Lower lobe of right lung (tissue), 2 donors: Measurements from ENCODE around the gene PARL. TPM values are rescaled to one million over a fixed set of nuclear protein-coding genes. Genes with fewer than 3 reads are reported as not detected.

Source experiments
- ATAC-seq, 2 donors: fragments of 200-7000 bp; cut with Tn5 transposase; one replicate each; pipeline ENCODE4 v1.9.1; 2020 to 2022; ENCODE audit warnings: mild to moderate bottlenecking in 2 of 2, moderate library complexity in 2 of 2
- DNase-seq: peaks from one replicate; pipeline ENCODE4 v3.0.0-alpha.2; 2020
- H3K27ac ChIP-seq: fragments of 200-600 bp; one replicate; pipeline ENCODE4 v1.8.0; 2022
- H3K27me3 ChIP-seq: fragments of 200-600 bp; one replicate; pipeline ENCODE4 v1.8.0; 2022; ENCODE audit warnings: low read depth
- H3K36me3 ChIP-seq: fragments of 200-600 bp; one replicate; pipeline ENCODE4 v1.8.0; 2022; ENCODE audit warnings: mild to moderate bottlenecking
- H3K4me1 ChIP-seq: fragments of 200-600 bp; one replicate; pipeline ENCODE4 v1.8.0; 2022
- H3K4me3 ChIP-seq: fragments of 200-600 bp; one replicate; pipeline ENCODE4 v1.8.0; 2022; ENCODE audit warnings: mild to moderate bottlenecking
- H3K9me3 ChIP-seq: fragments of 200-600 bp; one replicate; pipeline ENCODE4 v1.8.0; 2022
- CTCF ChIP-seq: fragments of 200-600 bp; IDR thresholded peaks from one replicate; pipeline ENCODE4 v1.8.0; 2022; ENCODE audit warnings: antibody characterized with exemption, mild to moderate bottlenecking
- intact Hi-C: fragments of 100-400 bp; cut with DNase I; formaldehyde crosslinking; loops from one replicate; pipeline ENCODE4 v1.11.0; 2022
- total RNA-seq: library from RNA; stranded (reverse); fragmentation: NEBNext Ultra II Directional; extraction: Animal tissue kit (Norgen Biotek cat#: 25700); gene quantifications from one replicate; pipeline ENCODE4 v1.2.1, GENCODE V29; 2021
- donor health status: DM: no; HTN: yes; CAD: no; lungs with severe emphysema.

The PARL gene
- total RNA-seq, 1 donor from 2014 or later, result 41.8 TPM

DNA sequence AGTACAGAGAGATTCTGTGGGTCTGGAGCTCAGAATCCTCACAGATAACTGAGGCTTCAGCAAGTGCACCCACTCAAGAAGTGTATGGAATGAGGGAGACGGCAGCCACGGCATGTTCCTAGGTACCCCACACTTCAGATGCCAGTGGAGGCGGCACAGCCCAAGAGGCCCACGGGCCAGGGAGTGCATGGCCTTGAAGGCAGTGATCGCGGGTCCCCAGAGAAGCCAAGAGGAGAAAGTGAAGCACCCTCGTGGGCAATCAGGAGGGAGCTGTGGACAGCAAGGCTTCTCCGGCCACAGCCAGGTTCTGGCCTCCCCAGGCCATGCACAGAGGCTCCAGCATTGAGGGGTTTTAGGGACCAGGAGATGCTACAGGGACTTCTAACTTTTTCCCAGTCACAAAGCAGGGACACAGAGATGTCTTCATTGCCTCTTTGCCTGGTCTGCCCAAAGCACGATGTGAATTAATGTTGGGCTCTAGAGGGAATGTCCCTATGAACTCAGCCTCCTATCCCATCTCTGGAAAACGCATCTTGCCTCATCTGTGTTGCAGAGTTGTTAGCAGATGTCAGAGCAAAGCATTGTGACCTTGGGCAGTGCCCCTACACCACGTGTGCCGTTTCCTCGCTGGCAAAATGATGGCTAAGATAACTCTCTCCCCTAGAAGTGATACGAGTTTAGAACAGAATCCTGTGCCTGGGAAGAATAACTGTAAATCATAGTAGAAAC is 56.7 kb downstream of the PARL start:
- no peak overlapping the region for H3K27ac ChIP-seq
- DNase-seq (no peak), ATAC-seq (no peak)
- peaks cover 52% of the 10 kb centered on the region for H3K36me3 ChIP-seq
- H3K9me3 ChIP-seq, result no peaks in the 10 kb centered on the region
- no peak overlapping the region for H3K4me3 ChIP-seq
- no peaks in the 10 kb centered on the region for H3K27me3 ChIP-seq
- peaks cover 20% of the 10 kb centered on the region for H3K4me1 ChIP-seq
- no peak for TF ChIP-seq CTCF
- intact Hi-C loops, result no loop called here

DNA sequence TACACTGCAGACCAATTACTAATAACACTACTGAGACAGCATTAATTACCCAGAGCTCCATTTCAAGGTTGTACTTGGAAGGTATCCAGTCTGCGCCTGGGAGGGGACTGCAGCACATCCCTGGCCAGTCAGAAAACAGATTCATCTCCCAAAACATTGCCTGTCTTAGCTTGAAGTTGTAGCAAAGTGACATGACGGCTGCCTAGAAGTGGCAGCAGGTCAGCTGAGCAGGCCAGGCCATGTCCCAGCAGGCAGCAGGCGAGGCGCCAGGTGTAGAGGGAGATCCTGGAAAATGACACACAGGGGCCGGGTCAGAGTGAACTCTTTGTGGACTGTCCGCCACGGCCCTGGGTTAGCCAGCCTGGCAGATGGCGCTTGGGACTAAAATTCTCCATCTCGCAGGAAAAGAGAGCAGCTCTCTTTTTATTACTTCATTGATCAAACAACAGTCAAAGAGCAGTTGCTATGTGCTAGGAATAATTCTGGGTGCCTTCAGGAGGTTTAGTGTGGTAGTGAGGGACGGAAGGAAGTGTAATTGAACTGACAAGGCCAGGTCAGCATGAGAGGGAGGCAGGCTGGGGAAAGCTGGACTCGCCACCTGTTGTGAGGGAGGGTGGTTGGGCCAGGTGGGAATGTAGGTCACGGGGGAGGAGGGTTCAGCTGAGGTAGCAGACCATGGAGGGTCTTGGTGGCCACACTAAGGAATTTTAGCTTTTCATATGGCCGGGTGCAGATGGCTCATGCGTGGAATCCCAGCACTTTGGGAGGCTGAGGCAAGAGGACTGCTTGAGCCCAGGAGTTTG is 58.0 kb downstream of the PARL start:
- intact Hi-C loops, result no loop called here
- Histone ChIP-seq H3K36me3 (peaks cover 38% of the 10 kb centered on the region), H3K4me3 (no peak overlapping the region), H3K27ac (no peak overlapping the region), H3K4me1 (peaks cover 20% of the 10 kb centered on the region), H3K27me3 (no peaks in the 10 kb centered on the region), H3K9me3 (no peaks in the 10 kb centered on the region)
- DNase-seq, result no peak
- no peak for ATAC-seq
- no peak for TF ChIP-seq CTCF

- H3K36me3 ChIP-seq, result peaks cover 28% of the 10 kb centered on the region
- ATAC-seq (peak; percentile 63 to 68), DNase-seq (no peak)
- TF ChIP-seq CTCF, result peak; percentile 24
- H3K4me1 ChIP-seq, result peaks cover 20% of the 10 kb centered on the region
- peak within 1 kb of the TSS; percentile 67 for H3K4me3 ChIP-seq
- intact Hi-C loops, result no loop called here
- no peak within 1 kb of the TSS for H3K27ac ChIP-seq
- no peaks in the 10 kb centered on the region for H3K27me3 ChIP-seq
- no peaks in the 10 kb centered on the region for H3K9me3 ChIP-seq
Measured at GRCh38 chr3:183825456-183826161, 59.1 kb downstream of the PARL start, which contains the start of gene MAP6D1. MAP6D1 (minus strand) TSS chr3:183825577; CDS start chr3:183825547, 30 bp downstream.

DNA sequence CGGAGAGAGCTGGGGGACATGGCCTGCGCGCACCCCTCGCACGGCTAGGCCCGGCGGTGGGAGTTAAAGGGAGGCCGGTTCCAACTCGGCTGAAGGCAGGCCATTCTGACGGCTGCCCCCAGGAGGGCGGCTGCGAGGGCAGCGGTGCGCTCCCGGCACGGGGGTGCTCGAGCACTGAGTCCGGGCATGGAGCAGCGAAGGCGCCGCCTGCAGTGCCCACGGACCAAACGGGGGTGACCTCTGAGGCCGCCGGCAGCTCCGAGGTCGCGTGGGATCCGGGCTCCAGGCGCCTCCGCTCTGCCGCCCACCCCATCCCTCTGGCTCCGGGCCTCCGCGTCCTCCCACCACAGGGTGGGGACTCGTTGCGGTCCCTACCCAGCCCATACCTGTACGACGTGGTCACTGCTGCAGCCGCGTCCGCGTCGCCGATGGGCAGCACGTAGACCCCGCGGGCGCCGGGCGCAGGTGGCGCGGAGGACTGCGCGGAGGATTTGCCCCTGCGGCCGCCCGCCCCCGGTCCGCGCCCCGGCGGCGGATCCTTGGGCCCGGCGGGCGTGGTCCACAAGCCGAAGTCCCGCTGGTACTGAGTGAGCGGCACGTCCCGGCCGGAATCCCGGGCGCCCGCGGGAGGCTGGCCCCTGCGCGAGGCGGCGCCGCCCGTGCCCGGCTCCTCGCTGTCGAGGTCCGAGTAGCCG is 59.8 kb downstream of the PARL start:
- peaks cover 21% of the 10 kb centered on the region for H3K36me3 ChIP-seq
- peak; percentile 52 to 58 for ATAC-seq
- peaks cover 20% of the 10 kb centered on the region for H3K4me1 ChIP-seq
- peak overlapping the region; percentile 67 for H3K4me3 ChIP-seq
- DNase-seq, result no peak
- no peaks in the 10 kb centered on the region for H3K27me3 ChIP-seq
- intact Hi-C loops, result no loop called here
- no peak overlapping the region for H3K27ac ChIP-seq
- H3K9me3 ChIP-seq, result no peaks in the 10 kb centered on the region
- no peak for TF ChIP-seq CTCF

- Histone ChIP-seq H3K9me3 (no peaks in the 10 kb centered on the region), H3K4me1 (peaks cover 20% of the 10 kb centered on the region), H3K36me3 (peaks cover 11% of the 10 kb centered on the region), H3K4me3 (no peak overlapping the region), H3K27ac (no peak overlapping the region), H3K27me3 (no peaks in the 10 kb centered on the region)
- intact Hi-C loops, result no loop called here
- no peak for ATAC-seq
- TF ChIP-seq CTCF, result no peak
- DNase-seq, result no peak
Measured at GRCh38 chr3:183823963-183824362, 60.7 kb downstream of the PARL start.
